Kidney epithelial cell (primary cell): Measurements from ENCODE around the gene CDH8. TPM values are rescaled to one million over a fixed set of nuclear protein-coding genes. Genes with fewer than 3 reads are reported as not detected.

Experiments used
- DNase-seq: peaks from one replicate; pipeline ENCODE4 v3.0.0-alpha.2; 2010; ENCODE audit warnings: low read depth
- H3K27me3 ChIP-seq: 2 replicates; pipeline ENCODE4 v1.6.0; 2011; ENCODE audit warnings: low read length; ENCODE audit not compliant: control insufficient read depth, insufficient read depth
- H3K36me3 ChIP-seq: 2 replicates; pipeline ENCODE4 v1.5.1; 2011; ENCODE audit warnings: low read length; ENCODE audit not compliant: control insufficient read depth, insufficient read depth
- H3K4me3 ChIP-seq: 2 replicates; pipeline ENCODE4 v1.5.1; 2011; ENCODE audit warnings: low read depth, mild to moderate bottlenecking, control low read depth, low read length
- total RNA-seq: library from RNA; depleted of rRNA; stranded (reverse); fragments of >200 nt; gene quantifications from 2 replicates; pipeline ENCODE4 v1.2.3, GENCODE V29; 2015
- TF ChIP-seq, protein P1 (sequence below): IDR thresholded peaks from 2 replicates; pipeline ENCODE4 v1.5.1; 2011; ENCODE audit warnings: mild to moderate bottlenecking, moderate library complexity, low read length, control low read depth, inconsistent platforms; ENCODE audit not compliant: insufficient read depth, poor library complexity, severe bottlenecking

The CDH8 gene
- total RNA-seq, 1 donor from 2014 or later: 0.92 TPM

DNA sequence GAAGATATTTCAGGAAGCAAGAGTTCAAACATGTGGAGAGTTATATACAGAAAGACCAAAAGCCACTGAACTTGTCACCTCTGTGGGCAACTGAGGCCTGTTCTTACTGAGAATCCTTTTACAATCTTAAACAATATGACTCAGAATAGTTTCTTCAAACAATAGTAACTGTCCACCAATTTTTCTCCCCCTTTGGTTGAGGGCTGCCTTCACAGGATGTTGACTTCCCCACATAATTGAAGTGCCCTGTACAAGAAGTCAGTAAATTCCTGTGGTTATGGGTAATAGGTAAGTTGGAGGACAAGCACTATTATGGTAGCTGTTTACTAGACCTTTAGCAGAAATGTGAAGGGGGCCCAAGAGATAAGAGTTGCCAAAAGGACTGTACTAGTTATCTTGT, 215.8 kb downstream of the CDH8 start:
- peak; percentile 50 for DNase-seq
- H3K4me3 ChIP-seq: no peak overlapping the region
- TF ChIP-seq, protein P1, sequence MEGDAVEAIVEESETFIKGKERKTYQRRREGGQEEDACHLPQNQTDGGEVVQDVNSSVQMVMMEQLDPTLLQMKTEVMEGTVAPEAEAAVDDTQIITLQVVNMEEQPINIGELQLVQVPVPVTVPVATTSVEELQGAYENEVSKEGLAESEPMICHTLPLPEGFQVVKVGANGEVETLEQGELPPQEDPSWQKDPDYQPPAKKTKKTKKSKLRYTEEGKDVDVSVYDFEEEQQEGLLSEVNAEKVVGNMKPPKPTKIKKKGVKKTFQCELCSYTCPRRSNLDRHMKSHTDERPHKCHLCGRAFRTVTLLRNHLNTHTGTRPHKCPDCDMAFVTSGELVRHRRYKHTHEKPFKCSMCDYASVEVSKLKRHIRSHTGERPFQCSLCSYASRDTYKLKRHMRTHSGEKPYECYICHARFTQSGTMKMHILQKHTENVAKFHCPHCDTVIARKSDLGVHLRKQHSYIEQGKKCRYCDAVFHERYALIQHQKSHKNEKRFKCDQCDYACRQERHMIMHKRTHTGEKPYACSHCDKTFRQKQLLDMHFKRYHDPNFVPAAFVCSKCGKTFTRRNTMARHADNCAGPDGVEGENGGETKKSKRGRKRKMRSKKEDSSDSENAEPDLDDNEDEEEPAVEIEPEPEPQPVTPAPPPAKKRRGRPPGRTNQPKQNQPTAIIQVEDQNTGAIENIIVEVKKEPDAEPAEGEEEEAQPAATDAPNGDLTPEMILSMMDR: no peak
- H3K36me3 ChIP-seq: no peaks in the 10 kb centered on the region
- H3K27me3 ChIP-seq: no peaks in the 10 kb centered on the region

GRCh38 chr16:61818850-61819249, 217.4 kb downstream of the CDH8 start:
- TF ChIP-seq, protein P1: no peak
- Histone ChIP-seq H3K36me3 (no peaks in the 10 kb centered on the region), H3K4me3 (no peak overlapping the region), H3K27me3 (no peaks in the 10 kb centered on the region)
- no peak for DNase-seq

- H3K27me3 ChIP-seq: no peaks in the 10 kb centered on the region
- DNase-seq: no peak
- H3K36me3 ChIP-seq: no peaks in the 10 kb centered on the region
- H3K4me3 ChIP-seq: no peak overlapping the region
- TF ChIP-seq, protein P1: no peak
Observed at GRCh38 chr16:61817583-61818278, 218.5 kb downstream of the CDH8 start.

- no peaks in the 10 kb centered on the region for H3K36me3 ChIP-seq
- TF ChIP-seq, protein P1: no peak
- H3K27me3 ChIP-seq: no peaks in the 10 kb centered on the region
- no peak for DNase-seq
- no peak overlapping the region for H3K4me3 ChIP-seq
Observed at GRCh38 chr16:61814726-61815347, 221.4 kb downstream of the CDH8 start.

GRCh38 chr16:61813339-61813738, 222.9 kb downstream of the CDH8 start:
- Histone ChIP-seq H3K27me3 (no peaks in the 10 kb centered on the region), H3K36me3 (no peaks in the 10 kb centered on the region), H3K4me3 (no peak overlapping the region)
- TF ChIP-seq, protein P1: no peak
- no peak for DNase-seq
